AG09309 (cell line): ENCODE data around the gene TBC1D17.

Experiments
- DNase-seq: peaks from one replicate; pipeline ENCODE4 v3.0.0-alpha.2; 2010; ENCODE audit warnings: low read depth
- H3K4me3 ChIP-seq: 2 replicates; pipeline ENCODE4 v1.5.1; 2011; ENCODE audit warnings: mild to moderate bottlenecking, low read depth, low read length, moderate library complexity; ENCODE audit not compliant: control insufficient read depth
- CTCF ChIP-seq: IDR thresholded peaks from 2 replicates; pipeline ENCODE4 v1.5.1; 2011; ENCODE audit warnings: mild to moderate bottlenecking, low read depth, low read length, inconsistent platforms; ENCODE audit not compliant: insufficient read depth, control insufficient read depth; ENCODE audit errors: missing control alignments

The TBC1D17 gene

GRCh38 chr19:49847731-49848696 lies 29.5 kb upstream of the TBC1D17 start:
- no peak for TF ChIP-seq CTCF
- no peak overlapping the region for H3K4me3 ChIP-seq
- DNase-seq: peak; percentile 80

DNA sequence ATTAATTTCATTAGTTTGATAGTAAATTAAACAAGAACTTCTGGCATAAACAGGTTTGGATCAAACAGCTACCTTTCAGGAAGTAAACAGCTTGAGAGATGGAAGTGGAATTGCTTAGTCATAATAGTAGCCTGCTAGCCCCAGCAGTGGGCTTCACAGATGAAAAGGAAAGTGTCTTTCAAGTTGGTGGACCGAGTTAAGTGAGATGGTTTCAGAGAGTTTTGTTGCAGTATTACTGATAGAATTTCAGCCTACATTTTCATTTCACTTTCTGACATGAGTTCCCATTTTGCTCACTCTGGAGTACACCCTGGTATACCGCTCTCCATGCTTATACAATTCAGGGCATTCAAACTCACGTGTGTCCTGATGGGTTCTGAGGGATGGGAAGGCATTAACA lies 28.6 kb upstream of the TBC1D17 start:
- H3K4me3 ChIP-seq: no peak overlapping the region
- no peak for DNase-seq
- no peak for TF ChIP-seq CTCF

DNA sequence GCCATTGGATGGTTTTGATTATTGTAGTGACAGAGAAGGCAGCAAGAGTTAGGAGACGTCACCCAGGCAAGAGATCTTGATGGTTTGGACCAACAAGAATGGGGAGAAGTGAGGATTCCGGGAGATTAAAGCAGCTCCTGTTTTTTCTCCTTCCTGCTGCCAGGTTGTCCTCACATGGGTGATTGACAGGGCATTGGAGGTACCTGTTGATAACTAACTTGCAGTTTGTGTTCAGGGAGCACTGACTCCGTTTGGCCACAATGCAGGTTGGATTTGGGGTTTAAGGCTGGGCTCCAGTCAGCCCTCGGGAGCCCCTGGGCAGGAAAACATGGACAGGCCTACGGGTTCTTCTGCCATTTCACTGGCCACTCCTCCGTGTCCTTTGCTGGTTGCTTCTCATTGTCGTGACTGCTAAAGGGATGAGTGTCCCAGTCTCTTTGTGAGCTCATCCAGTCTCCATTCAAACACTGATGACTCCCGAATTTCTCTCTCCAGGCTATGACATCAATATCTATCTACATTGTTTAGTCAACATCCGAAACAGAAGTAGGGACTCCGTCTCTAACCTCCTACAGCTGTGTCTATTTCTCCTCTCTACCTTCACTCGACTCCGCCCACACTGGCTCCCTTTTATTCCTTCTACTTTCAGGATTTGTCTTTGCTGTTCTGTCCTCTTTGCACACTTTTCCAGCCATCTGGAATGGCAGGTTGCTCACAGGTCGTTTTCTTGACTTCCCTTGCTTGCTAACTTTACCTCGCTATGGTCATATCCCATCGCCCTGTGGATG lies 27.9 kb upstream of the TBC1D17 start:
- no peak for TF ChIP-seq CTCF
- DNase-seq: no peak
- no peak overlapping the region for H3K4me3 ChIP-seq

- peak overlapping the region; percentile 87 for H3K4me3 ChIP-seq
- no peak for TF ChIP-seq CTCF
- no peak for DNase-seq
These were observed 27.3 kb upstream of the TBC1D17 start for GRCh38 chr19:49850221-49850486.

GRCh38 chr19:49850487-49851342 lies 26.8 kb upstream of the TBC1D17 start, which contains the start of gene PTOV1:
Gene PTOV1, plus strand, starts transcription at chr19:49851159.
- TF ChIP-seq CTCF: no peak
- peak within 1 kb of the TSS; percentile 87 for H3K4me3 ChIP-seq
- DNase-seq: peak; percentile 56
